Measurements from ENCODE around the gene DENND2A.
"Not testable (repeated sequence)": the region's sequence is repeated elsewhere in the genome, so short reads cannot be mapped to it uniquely, and the experiment has no call there.

The DENND2A gene

DNA sequence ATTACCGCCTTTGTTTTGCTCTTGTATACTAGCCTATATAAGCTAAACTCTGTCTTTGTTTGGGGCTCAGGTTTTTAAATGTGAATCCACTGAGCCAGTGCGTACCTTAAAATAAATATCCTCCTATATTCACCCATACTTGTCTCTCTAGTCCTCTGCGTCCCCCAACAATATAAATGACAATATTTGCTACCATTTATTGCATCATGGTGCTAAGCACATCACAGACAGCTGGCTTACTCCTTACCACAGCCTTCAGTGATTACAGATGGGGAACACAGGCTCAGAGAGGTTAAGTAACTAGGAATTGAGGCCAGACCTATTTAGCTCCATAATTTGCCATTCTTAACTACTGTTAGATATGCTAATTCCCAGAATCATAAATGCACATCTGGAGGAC lies 28.7 kb upstream of the DENND2A start:
- Histone ChIP-seq H3K36me3 (ENCODE audit: control insufficient read depth, insufficient read depth, low read length) (no peaks in the 10 kb centered on the region), H3K4me2 (ENCODE audit: low read length) (no peak overlapping the region), H3K4me3 (ENCODE audit: low read depth, low read length) (no peak overlapping the region), H3K27me3 (ENCODE audit: control insufficient read depth, insufficient read depth, low read length) (no peaks in the 10 kb centered on the region), H3K9me3 (ENCODE audit: control insufficient read depth, low read length) (no peaks in the 10 kb centered on the region), H2AFZ (no peak overlapping the region), H3K9ac (no peak overlapping the region), H3K27ac (no peak overlapping the region), H3K79me2 (no peaks in the 10 kb centered on the region), H3K4me1 (peaks cover 11% of the 10 kb centered on the region)
- TF ChIP-seq, protein P1, sequence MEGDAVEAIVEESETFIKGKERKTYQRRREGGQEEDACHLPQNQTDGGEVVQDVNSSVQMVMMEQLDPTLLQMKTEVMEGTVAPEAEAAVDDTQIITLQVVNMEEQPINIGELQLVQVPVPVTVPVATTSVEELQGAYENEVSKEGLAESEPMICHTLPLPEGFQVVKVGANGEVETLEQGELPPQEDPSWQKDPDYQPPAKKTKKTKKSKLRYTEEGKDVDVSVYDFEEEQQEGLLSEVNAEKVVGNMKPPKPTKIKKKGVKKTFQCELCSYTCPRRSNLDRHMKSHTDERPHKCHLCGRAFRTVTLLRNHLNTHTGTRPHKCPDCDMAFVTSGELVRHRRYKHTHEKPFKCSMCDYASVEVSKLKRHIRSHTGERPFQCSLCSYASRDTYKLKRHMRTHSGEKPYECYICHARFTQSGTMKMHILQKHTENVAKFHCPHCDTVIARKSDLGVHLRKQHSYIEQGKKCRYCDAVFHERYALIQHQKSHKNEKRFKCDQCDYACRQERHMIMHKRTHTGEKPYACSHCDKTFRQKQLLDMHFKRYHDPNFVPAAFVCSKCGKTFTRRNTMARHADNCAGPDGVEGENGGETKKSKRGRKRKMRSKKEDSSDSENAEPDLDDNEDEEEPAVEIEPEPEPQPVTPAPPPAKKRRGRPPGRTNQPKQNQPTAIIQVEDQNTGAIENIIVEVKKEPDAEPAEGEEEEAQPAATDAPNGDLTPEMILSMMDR (IDR thresholded peaks at IDR 0.05) = no peak

DNA sequence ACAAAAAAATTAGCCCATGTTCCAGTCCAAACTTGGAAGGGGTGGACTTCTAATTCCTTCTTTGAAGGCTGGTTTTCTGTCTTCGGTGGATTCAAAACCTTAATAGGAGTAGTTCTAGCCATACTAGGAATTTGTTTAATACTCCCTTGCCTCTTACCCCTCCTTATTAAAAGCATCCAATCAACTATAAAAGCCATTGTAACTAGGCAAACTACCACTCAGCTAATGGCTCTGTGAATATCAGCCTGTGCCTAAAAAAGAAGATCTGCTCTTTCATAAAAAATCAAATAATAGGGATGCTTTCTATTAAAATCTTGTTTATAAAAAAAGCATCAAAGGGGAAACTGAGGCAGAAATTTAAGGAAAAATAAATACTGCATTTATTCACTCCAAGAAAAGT lies 28.0 kb upstream of the DENND2A start:
- Histone ChIP-seq H3K27ac (no peak overlapping the region), H3K4me3 (ENCODE audit: low read depth, low read length) (no peak overlapping the region), H3K4me2 (ENCODE audit: low read length) (no peak overlapping the region), H2AFZ (no peak overlapping the region), H3K79me2 (no peaks in the 10 kb centered on the region), H3K9ac (no peak overlapping the region), H3K27me3 (ENCODE audit: control insufficient read depth, insufficient read depth, low read length) (no peaks in the 10 kb centered on the region), H3K4me1 (peaks cover 6% of the 10 kb centered on the region), H3K9me3 (ENCODE audit: control insufficient read depth, low read length) (no peaks in the 10 kb centered on the region), H3K36me3 (ENCODE audit: control insufficient read depth, insufficient read depth, low read length) (no peaks in the 10 kb centered on the region)
- TF ChIP-seq, protein P1 (IDR thresholded peaks at IDR 0.05) = no peak

DNA sequence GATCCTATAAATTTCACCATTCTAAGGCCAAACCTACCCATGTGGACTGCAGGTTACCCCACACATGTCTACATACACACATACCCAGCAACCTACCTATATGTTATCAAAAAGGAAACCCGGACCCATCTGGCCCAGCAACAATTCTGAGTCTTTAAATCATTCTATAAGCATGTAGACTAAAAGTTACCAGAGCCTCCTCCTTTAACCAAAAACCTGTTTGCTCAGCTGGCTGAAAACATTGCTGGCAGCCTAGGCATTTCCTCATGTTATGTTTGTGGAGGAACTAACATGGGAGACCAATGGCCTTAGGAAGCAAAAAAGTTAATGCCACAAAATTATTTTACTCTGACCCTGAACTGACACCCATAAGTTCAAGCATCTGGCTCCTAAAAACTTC lies 26.9 kb upstream of the DENND2A start:
- H3K9me3 ChIP-seq (ENCODE audit: control insufficient read depth, low read length) = no peaks in the 10 kb centered on the region
- no peak overlapping the region for H3K4me2 ChIP-seq (ENCODE audit: low read length)
- H3K27ac ChIP-seq = no peak overlapping the region
- peaks cover 4% of the 10 kb centered on the region for H3K4me1 ChIP-seq
- no peaks in the 10 kb centered on the region for H3K79me2 ChIP-seq
- no peaks in the 10 kb centered on the region for H3K36me3 ChIP-seq (ENCODE audit: control insufficient read depth, insufficient read depth, low read length)
- TF ChIP-seq, protein P1 (IDR thresholded peaks at IDR 0.05) = no peak
- H3K4me3 ChIP-seq (ENCODE audit: low read depth, low read length) = no peak overlapping the region
- no peaks in the 10 kb centered on the region for H3K27me3 ChIP-seq (ENCODE audit: control insufficient read depth, insufficient read depth, low read length)
- no peak overlapping the region for H2AFZ ChIP-seq
- H3K9ac ChIP-seq = no peak overlapping the region

DNA sequence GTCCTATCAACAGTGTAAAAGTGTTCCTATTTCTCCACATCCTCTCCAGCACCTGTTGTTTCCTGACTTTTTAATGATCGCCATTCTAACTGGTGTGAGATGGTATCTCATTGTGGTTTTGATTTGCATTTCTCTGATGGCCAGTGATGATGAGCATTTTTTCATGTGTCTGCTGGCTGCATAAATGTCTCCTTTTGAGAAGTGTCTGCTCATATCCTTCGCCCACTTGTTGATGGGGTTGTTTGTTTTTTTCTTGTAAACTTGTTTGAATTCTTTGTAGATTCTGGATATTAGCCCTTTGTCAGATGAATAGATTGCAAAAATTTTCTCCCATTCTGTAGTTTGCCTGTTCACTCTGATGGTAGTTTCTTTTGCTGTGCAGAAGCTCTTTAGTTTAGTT lies 22.3 kb upstream of the DENND2A start:
- H3K9me3 ChIP-seq (ENCODE audit: control insufficient read depth, low read length); H3K27ac ChIP-seq; H3K4me1 ChIP-seq; H3K79me2 ChIP-seq; H3K4me2 ChIP-seq (ENCODE audit: low read length); H3K4me3 ChIP-seq (ENCODE audit: low read depth, low read length); H3K27me3 ChIP-seq (ENCODE audit: control insufficient read depth, insufficient read depth, low read length); H3K36me3 ChIP-seq (ENCODE audit: control insufficient read depth, insufficient read depth, low read length); H3K9ac ChIP-seq; H2AFZ ChIP-seq: not testable (repeated sequence)

DNA sequence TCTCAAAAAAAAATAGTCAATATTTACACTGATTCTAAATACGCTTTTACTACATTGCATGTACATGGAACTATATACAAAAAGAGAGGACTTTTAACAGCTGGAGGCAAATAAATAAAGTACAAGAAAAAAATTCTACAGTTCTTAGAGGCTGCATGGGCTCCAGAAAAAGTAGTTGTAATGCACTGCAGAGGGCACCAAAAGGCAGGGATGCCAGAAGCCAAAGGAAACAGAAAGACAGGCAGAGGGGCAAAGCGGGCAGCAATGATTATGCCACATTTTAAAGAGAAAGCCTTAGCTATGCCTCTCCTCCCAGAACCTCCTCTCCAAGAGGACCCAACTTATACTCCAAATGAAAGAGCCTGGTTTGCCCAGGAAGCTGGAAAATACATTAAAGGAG lies 20.5 kb upstream of the DENND2A start:
- Histone ChIP-seq H3K9ac (no peak overlapping the region), H3K27ac (no peak overlapping the region), H3K9me3 (ENCODE audit: control insufficient read depth, low read length) (no peaks in the 10 kb centered on the region), H2AFZ (peak overlapping the region; percentile 56), H3K4me3 (ENCODE audit: low read depth, low read length) (no peak overlapping the region), H3K4me2 (ENCODE audit: low read length) (no peak overlapping the region), H3K27me3 (ENCODE audit: control insufficient read depth, insufficient read depth, low read length) (no peaks in the 10 kb centered on the region), H3K36me3 (ENCODE audit: control insufficient read depth, insufficient read depth, low read length) (no peaks in the 10 kb centered on the region), H3K79me2 (no peaks in the 10 kb centered on the region), H3K4me1 (no peaks in the 10 kb centered on the region)
- TF ChIP-seq, protein P1 (IDR thresholded peaks at IDR 0.05) = peak; percentile 14

Measured in parathyroid adenoma (tissue), 2 donors.